Activated T-helper 2 cell treated with anti-CD3 and anti-CD28 coated beads, Interferon-gamma antibody, Interleukin-2, Interleukin-4, amounts not matched to agents 10 μg/mL and 5 μg/mL and 100 μg/mL, durations not matched to agents 14 hours and 24 hours and 36 hours (primary cell): ENCODE measurements around the gene ARSD. TPM values are rescaled to one million over a fixed set of nuclear protein-coding genes. Genes with fewer than 3 reads are reported as not detected.
"Not testable (repeated sequence)": the region's sequence is repeated elsewhere in the genome, so short reads cannot be mapped to it uniquely, and the experiment has no call there.

ENCODE experiments used
- DNase-seq: peaks from one replicate; pipeline ENCODE4 v3.0.0; 2021; ENCODE audit warnings: low spot score
- H3K27ac Mint-ChIP-seq: one replicate; pipeline ENCODE4 v1.8.0; 2021; ENCODE audit warnings: mixed read lengths
- H3K27me3 Mint-ChIP-seq: one replicate; pipeline ENCODE4 v1.8.0; 2021; ENCODE audit warnings: low read depth, mixed read lengths
- H3K36me3 Mint-ChIP-seq: one replicate; pipeline ENCODE4 v1.8.0; 2021; ENCODE audit warnings: low read depth, mixed read lengths
- H3K4me1 Mint-ChIP-seq: one replicate; pipeline ENCODE4 v1.8.0; 2021; ENCODE audit warnings: low read depth, mixed read lengths
- H3K4me3 Mint-ChIP-seq: one replicate; pipeline ENCODE4 v1.8.0; 2021; ENCODE audit warnings: low read depth, mild to moderate bottlenecking, moderate library complexity, mixed read lengths
- H3K9me3 Mint-ChIP-seq: one replicate; pipeline ENCODE4 v1.8.0; 2021; ENCODE audit warnings: mixed read lengths
- intact Hi-C: fragments of 100-400 bp; cut with micrococcal nuclease; formaldehyde crosslinking; loops from one replicate; pipeline ENCODE4 v1.15.1; 2023
- total RNA-seq: library from RNA; stranded (reverse); gene quantifications from 2 replicates; pipeline ENCODE4 v1.2.3, GENCODE V29; 2022

The ARSD gene
- total RNA-seq, 1 donor from 2014 or later, result 2.1 TPM

GRCh38 chrX:2897690-2898623 lies 31.2 kb downstream of the ARSD start:
- intact Hi-C loops, H3K9me3 Mint-ChIP-seq, H3K27me3 Mint-ChIP-seq, H3K36me3 Mint-ChIP-seq, H3K4me1 Mint-ChIP-seq, H3K27ac Mint-ChIP-seq, DNase-seq, H3K4me3 Mint-ChIP-seq: not testable (repeated sequence)

DNA sequence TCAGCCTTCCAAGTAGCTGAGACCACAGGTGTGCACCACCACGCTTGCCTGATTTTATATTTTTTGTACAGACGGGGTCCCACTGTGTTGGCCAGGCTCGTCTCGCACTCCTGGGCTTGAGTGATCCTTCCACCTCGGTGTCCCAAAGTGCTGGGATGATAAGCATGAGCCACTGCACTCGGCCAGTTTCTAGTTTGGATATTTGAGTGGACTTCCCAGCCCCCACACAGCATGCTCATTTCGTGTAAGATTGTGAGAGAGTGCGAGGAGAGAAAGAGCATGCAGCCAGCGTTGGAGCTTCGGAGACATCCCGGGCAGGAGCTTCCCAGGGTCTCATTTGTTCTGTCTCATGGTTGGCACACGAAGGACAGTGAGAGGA lies 31.8 kb downstream of the ARSD start:
- Mint-ChIP-seq H3K4me3 (no peak overlapping the region), H3K9me3 (no peaks in the 10 kb centered on the region), H3K27ac (no peak overlapping the region), H3K36me3 (no peaks in the 10 kb centered on the region), H3K4me1 (peaks cover 7% of the 10 kb centered on the region), H3K27me3 (no peaks in the 10 kb centered on the region)
- no peak for DNase-seq
- intact Hi-C loops, result no loop called here

- Mint-ChIP-seq H3K36me3 (no peaks in the 10 kb centered on the region), H3K9me3 (no peaks in the 10 kb centered on the region), H3K4me1 (peaks cover 10% of the 10 kb centered on the region), H3K27ac (no peak overlapping the region), H3K27me3 (no peaks in the 10 kb centered on the region), H3K4me3 (no peak overlapping the region)
- intact Hi-C loops, result no loop called here
- no peak for DNase-seq
Observed at GRCh38 chrX:2894885-2895292, 34.2 kb downstream of the ARSD start.

GRCh38 chrX:2892816-2893215 lies 36.3 kb downstream of the ARSD start:
- intact Hi-C loops, result no loop called here
- no peak overlapping the region for H3K27ac Mint-ChIP-seq
- H3K27me3 Mint-ChIP-seq, result no peaks in the 10 kb centered on the region

GRCh38 chrX:2890536-2891460 lies 38.3 kb downstream of the ARSD start:
- H3K36me3 Mint-ChIP-seq, H3K9me3 Mint-ChIP-seq, H3K27ac Mint-ChIP-seq, DNase-seq, H3K4me1 Mint-ChIP-seq, intact Hi-C loops, H3K4me3 Mint-ChIP-seq, H3K27me3 Mint-ChIP-seq: not testable (repeated sequence)

More at GRCh38 chrX:2892816-2893215, 36.3 kb downstream of the ARSD start:
- peaks cover 12% of the 10 kb centered on the region for H3K4me1 Mint-ChIP-seq
- no peaks in the 10 kb centered on the region for H3K36me3 Mint-ChIP-seq
- H3K9me3 Mint-ChIP-seq, result no peaks in the 10 kb centered on the region
- DNase-seq, result no peak
- no peak overlapping the region for H3K4me3 Mint-ChIP-seq

DNA sequence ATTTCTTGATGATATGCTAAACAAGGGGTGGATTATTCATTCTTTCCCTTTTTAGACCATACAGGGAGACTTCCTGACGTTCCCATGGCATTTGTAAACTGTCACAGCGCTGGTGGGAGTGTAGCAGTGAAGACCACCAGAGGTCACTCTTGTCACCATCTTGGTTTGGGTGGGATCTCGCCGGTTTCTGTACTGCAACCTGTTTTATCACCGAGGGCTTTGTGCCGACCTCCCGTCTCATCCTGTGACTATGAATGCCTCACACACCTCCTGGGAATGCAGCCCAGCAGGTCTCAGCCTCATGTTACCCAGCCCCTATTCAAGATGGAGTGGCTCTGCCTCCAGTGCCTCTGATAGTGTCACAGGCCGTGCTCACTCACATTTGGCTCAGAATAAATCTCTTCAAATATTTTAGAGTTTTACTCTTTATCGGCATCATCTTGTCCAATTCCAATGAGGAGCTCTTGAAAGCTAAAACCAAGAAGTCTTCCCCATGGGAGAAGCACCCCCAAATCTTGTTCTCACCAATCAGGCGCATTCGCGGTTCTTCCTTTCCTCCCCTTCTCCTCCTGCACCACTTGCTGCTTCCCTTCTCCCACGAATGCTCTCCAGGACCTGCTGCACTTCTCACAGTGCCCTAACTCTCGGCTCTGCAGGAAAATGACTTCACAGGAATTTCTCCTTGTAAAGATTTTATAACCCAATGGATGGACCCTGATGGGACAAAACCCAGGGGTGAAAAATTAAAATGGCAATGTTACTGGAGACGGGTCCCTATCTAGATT lies 39.2 kb downstream of the ARSD start:
- H3K27ac Mint-ChIP-seq, H3K27me3 Mint-ChIP-seq, H3K4me1 Mint-ChIP-seq, H3K36me3 Mint-ChIP-seq, H3K9me3 Mint-ChIP-seq, DNase-seq, intact Hi-C loops: not testable (repeated sequence)
- H3K4me3 Mint-ChIP-seq, result peak overlapping the region; percentile 74

GRCh38 chrX:2889045-2889605 lies 40.0 kb downstream of the ARSD start:
- no peak overlapping the region for H3K27ac Mint-ChIP-seq

DNA sequence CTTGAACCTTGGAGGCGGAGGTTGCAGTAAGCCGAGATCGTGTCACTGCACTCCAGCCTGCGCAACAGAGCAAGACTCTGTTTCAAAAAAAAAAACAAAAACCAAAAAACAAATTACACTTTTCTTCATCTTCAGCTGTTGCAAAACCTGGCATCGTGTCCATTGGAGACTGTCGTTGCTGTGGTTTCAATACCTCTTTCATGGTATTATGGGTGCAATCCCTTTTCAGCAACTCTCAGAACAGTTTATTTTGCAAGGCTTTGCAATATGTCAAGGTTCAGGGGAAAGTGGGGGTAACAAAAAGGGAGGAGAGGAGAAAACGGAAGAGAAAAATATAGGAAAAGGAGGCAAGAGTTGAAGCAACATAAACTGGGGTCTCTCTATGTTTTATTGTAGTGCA lies 40.8 kb downstream of the ARSD start:
- DNase-seq, result no peak
- Mint-ChIP-seq H3K27ac (no peak overlapping the region), H3K36me3 (no peaks in the 10 kb centered on the region), H3K4me1 (peaks cover 10% of the 10 kb centered on the region), H3K27me3 (no peaks in the 10 kb centered on the region), H3K9me3 (no peaks in the 10 kb centered on the region), H3K4me3 (no peak overlapping the region)
- intact Hi-C loops, result no loop called here

More at GRCh38 chrX:2889045-2889605, 40.0 kb downstream of the ARSD start:
- Mint-ChIP-seq H3K4me1 (peaks cover 10% of the 10 kb centered on the region), H3K4me3 (peak overlapping the region; percentile 74), H3K36me3 (no peaks in the 10 kb centered on the region), H3K9me3 (no peaks in the 10 kb centered on the region), H3K27me3 (no peaks in the 10 kb centered on the region)
- no peak for DNase-seq
- intact Hi-C loops, result no loop called here

DNA sequence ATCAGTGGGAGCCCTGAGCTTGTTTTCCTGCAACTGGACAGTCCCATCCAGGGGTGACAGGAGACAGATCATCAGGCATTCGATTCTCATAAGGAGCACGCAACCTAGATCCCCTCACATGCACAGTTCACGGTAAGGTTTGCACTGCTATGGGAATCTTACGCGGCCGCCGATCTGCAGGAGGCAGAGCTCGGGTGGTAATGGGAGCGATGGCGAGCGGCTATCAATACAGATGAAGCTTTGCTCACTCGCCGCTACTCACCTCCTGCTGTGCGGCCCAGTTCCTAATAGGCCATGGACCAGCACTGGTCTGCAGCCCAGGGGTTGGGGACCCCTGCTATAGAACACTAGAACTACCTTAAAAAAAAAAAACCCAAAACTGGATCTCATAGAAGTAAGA lies 45.4 kb downstream of the ARSD start:
- intact Hi-C loops, result no loop called here
- Mint-ChIP-seq H3K36me3 (no peaks in the 10 kb centered on the region), H3K27me3 (no peaks in the 10 kb centered on the region), H3K4me1 (no peaks in the 10 kb centered on the region), H3K27ac (no peak overlapping the region), H3K9me3 (no peaks in the 10 kb centered on the region), H3K4me3 (no peak overlapping the region)
- DNase-seq, result no peak

DNA sequence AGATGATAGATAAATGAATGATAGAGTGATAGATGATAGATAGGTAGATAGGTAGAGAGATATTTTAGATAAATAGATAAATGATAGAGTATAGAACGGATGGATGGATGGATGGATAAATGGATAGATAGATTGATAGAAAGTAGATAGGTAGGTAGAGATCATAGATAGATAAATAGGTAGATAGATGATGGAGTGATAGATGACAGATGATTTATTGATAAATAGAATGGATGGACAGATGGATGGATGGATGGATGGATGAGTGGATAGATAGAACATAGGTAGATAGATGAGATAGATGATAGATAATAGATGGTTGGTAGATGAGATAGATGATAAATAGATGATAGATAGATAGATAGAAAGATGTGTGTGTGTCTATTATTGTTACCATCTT lies 49.5 kb downstream of the ARSD start:
- no peak for DNase-seq
- H3K4me1 Mint-ChIP-seq, result no peaks in the 10 kb centered on the region
- no peak overlapping the region for H3K27ac Mint-ChIP-seq
- no peaks in the 10 kb centered on the region for H3K9me3 Mint-ChIP-seq
- H3K36me3 Mint-ChIP-seq, result no peaks in the 10 kb centered on the region
- H3K4me3 Mint-ChIP-seq, result no peak overlapping the region
- intact Hi-C loops, result no loop called here
- H3K27me3 Mint-ChIP-seq, result no peaks in the 10 kb centered on the region

GRCh38 chrX:2878563-2878962 lies 50.6 kb downstream of the ARSD start:
- Mint-ChIP-seq H3K36me3 (no peaks in the 10 kb centered on the region), H3K9me3 (no peaks in the 10 kb centered on the region), H3K27ac (no peak overlapping the region), H3K27me3 (no peaks in the 10 kb centered on the region), H3K4me3 (no peak overlapping the region), H3K4me1 (no peaks in the 10 kb centered on the region)
- no peak for DNase-seq
- intact Hi-C loops, result no loop called here

DNA sequence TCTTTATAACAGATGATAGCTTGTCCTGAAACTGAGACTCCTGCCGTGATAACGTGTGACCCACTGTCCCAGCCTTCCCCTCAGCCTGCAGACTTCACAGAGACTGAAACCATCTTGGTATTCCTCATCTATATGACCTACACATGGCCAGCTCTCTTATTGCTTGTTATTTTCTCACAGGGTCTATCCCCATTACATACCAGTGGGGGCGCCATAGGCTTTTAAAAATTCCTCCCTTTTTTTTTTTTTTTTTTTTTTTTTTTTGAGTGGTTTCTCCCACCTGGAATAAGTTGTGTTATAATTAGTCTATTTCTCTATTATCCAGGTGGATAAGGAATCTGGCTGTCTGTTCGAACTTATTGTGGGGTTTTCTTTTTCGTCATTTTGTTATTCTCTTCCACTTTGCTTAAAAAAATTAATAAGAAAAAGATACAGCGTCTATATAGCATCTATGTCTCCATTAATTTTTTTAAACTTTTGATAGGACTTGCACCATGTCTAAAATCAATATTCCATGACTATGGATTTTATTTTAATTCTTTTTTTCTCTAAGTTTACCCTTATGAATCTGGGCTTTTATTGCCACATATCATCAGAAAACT lies 53.2 kb downstream of the ARSD start:
- Mint-ChIP-seq H3K9me3 (no peaks in the 10 kb centered on the region), H3K27ac (no peak overlapping the region), H3K4me3 (no peak overlapping the region), H3K4me1 (no peaks in the 10 kb centered on the region), H3K27me3 (peaks cover 3% of the 10 kb centered on the region), H3K36me3 (no peaks in the 10 kb centered on the region)
- DNase-seq, result no peak
- intact Hi-C loops, result no loop called here
